ENCODE measurements around the gene ARPP21.

GRCh38 chr3:35724106-35724505, 84.8 kb downstream of the ARPP21 start:
- no peak for TF ChIP-seq CTCF (IDR thresholded peaks at IDR 0.05; ENCODE audit: low read depth, low read length)
- TF ChIP-seq EZH2phosphoT487 (IDR thresholded peaks at IDR 0.05; ENCODE audit: low read depth): no peak
